HG03175 (cell line): ENCODE results near the gene KRTAP10-11.
"Not testable (repeated sequence)": the region's sequence is repeated elsewhere in the genome, so short reads cannot be mapped to it uniquely, and the experiment has no call there.

Experiments used
- ATAC-seq: cut with Tn5 transposase; IDR thresholded peaks from one replicate; pipeline ENCODE4 v1.9.1; 2021; ENCODE audit warnings: mild to moderate bottlenecking, moderate library complexity; ENCODE audit not compliant: unreplicated experiment

KRTAP10-11 gene

DNA sequence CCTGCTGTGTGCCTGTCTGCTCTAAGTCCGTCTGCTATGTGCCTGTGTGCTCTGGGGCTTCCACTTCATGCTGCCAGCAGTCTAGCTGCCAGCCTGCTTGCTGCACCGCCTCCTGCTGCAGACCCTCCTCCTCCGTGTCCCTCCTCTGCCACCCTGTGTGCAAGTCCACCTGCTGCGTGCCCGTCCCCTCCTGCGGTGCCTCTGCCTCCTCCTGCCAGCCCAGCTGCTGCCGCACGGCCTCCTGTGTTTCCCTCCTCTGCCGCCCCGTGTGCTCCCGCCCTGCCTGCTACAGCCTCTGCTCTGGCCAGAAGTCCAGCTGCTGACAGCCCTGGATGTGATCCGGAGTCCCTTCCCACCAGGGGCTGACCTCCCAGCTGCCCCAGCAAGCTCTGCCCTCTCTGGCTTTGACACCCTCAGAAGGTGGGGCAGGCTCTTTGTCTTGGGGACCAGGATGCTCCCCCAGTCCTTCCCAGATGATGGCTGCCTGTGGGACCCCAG, 8.3 kb upstream of the KRTAP10-11 start:
- not testable (repeated sequence) for ATAC-seq

DNA sequence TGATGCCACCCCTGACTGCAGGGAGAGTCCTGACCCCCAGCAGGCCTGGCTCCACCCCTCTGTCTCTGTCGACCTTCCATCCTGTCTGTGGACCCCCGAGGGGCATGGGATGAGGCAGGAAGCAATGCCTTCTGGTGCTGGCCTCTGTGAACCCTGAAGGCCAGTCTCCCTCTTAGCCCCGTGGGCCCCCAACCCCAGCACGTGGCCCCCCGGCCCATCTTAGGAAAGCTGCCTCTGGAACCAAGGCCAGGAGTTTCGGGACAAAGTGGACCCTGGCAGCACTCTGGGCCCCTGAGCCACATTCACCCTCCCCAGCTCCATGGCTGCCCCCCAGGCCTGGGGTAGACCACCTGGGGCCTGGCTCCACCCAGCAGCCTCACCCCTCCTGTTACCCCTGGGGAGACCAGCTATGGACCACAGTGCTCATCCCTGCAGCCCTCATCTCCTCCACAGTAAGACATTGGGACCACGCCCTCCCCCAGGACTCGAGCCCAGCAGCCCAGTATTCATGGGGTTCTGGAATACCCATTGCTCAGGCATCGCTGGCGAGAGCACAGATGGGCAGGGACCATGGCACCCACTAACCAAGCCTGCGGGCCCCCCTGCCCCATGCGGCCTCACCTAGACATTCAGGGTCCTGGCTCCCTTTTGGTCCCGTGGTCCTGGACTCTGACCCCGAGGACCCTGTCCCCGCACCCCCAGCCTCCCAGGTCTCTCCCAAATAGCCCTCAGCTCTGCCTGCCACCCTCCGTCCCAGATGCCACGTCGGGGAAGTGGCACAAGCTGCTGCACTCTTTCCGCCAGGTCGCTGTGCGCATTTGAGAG, 7.5 kb upstream of the KRTAP10-11 start:
- ATAC-seq = not testable (repeated sequence)

DNA sequence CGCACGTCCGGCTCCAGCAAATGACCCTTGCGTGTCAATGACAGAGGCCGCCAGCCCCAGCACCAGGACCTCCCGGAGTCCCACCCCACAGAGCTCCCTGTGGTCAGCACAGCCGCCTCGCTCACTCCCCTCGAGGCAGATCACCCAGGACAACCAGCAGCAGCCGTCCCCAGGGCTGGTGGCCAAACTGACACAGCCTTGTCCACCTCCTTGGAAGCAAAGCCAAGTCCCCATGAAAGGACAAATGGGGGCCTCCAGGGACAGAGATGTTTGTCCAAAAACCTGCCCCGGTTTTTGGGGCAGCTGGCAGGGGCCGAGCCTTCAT, 6.9 kb upstream of the KRTAP10-11 start:
- ATAC-seq = no peak

DNA sequence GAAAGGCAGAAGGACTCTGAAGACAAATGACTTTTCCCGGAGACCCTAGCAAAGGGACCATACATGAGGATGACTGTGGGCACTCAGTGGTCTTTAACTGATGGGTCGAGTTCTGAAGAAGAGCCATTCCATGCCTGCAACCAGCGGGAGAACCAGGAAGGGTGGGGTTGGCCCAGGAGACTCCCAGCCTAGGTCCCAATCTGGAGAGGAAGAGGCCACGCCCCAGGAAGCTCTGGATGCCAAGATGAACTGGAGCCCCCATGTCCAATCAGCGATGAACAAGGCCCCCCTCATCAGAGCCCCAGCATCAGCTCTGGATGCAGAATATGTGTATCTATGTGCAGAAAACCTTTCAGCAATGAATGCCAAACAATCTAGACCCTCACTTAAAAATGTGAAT, 5.5 kb upstream of the KRTAP10-11 start:
- no peak for ATAC-seq

DNA sequence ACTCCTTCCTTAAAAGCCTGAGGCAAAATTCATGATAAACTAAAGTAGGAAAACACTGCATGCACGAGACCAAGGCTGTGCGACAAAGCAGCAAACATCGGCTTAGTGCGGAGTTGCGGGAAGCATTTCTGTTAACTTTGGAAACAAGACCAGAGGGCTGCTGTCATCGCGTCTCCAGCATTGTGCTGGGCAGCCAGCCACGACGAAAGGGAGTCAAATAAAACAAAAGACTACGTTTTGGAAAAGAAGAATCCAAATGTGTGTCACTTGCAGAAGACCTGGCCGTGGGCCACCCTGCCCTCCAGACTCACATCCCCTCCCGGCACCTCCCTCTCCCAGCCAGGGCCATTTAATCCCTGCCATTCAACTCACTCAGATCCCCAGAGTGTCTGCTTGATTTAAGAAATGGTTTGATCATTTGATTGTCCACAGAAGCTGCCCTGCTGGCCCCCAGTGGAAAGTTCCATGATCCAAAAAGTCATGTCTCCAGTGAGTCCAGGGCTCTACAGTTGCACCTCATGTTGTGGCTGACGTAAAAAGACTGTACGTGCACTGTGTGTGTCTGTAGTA, 2.4 kb upstream of the KRTAP10-11 start:
- no peak for ATAC-seq

DNA sequence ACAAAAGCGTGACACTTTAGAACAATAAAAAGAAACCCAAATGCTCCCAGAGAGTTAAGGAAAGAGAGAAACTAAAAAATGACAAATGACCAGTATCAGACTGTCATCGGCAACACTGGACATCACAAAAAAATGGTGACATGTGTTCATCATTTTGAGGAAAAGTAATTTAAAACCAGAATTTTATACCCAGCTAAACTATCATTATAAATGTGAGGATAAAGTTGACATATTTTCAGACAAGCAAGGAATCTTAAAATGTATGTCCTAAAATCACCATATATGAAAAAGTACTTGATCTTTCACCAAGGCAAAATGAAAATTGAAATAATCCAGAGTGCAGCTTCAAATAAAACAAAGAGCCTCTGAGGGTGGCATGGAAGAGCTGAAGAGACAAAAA, 1.3 kb upstream of the KRTAP10-11 start:
- no peak for ATAC-seq

DNA sequence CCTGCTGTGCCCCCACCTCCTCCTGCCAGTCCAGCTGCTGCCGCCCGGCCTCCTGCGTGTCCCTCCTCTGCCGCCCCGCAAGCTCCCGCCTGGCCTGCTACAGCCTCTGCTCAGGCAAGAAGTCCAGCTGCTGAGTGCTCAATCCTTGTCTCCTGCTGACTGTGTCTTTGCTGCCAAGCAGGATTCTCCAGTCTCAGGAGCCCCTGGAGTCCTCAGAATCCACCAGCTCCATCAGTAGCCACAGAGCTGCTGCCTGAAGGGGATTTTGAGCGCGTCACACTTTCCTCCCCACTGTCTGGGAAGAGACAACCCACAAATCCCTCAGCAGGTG, 973 bp downstream of the KRTAP10-11 start:
- ATAC-seq = no peak

DNA sequence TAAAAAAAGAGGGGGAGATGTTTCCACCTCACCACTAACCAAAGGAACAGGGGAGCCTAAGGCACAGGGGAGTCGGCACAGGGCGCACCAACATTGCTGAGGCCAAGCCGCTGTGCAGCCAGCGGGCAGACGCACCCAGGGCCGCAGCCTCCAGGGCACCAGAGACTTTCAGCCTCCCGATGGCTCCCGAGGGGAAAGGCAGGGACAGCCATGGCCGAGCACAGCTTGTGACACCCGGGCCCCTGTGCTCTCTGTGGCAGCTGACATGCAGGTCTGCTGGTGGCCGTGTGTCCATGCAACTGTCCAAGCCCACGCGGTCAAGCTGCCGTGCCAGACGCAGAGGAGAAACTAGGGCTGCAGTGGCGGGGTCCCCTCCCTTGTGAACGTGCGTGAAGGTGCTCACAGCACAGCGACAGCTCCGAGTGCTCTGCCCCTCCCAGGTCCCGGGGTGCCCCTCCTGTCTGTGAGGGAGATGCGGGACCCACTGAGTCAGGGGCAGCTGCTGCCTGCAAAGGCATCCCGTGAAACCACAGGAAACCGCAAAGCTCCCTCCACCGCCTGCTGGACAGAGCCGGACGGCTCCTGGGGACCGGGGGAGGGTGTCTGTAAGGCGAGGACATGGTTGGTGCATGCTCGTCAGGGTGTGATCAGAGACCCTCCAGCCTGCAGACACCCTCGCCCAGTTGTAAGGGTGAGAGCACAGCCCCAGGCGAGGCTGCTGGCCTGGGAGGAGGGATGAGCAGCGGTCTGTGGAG, 2.5 kb downstream of the KRTAP10-11 start:
- ATAC-seq = no peak

DNA sequence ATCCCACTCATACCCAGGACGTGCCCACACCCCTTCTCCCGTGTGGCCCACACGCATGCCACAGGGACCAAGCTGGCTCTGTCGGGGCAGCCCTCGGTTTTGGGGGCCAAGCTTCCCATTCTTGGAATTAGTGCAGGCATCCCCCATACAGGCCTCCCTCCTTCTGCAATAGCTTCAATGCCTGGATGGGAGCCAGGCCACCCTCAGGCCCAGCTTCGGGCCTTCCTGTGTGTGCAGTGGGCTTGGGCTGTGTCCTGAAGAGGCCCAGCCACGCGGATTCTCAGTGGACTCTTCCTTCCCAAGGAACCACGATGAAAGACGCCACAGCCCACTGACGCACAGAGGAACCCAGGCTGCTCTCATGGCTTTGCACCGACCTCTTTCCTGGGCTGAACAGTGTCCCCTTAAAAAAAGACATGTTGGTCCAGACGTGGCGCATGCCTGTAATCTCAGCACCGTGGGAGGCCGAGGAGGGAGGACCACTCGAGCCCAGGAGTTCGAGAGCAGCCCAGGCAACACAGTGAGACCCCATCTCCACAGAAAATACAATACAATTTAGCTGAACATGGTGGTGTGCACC, 3.4 kb downstream of the KRTAP10-11 start:
- ATAC-seq = no peak

DNA sequence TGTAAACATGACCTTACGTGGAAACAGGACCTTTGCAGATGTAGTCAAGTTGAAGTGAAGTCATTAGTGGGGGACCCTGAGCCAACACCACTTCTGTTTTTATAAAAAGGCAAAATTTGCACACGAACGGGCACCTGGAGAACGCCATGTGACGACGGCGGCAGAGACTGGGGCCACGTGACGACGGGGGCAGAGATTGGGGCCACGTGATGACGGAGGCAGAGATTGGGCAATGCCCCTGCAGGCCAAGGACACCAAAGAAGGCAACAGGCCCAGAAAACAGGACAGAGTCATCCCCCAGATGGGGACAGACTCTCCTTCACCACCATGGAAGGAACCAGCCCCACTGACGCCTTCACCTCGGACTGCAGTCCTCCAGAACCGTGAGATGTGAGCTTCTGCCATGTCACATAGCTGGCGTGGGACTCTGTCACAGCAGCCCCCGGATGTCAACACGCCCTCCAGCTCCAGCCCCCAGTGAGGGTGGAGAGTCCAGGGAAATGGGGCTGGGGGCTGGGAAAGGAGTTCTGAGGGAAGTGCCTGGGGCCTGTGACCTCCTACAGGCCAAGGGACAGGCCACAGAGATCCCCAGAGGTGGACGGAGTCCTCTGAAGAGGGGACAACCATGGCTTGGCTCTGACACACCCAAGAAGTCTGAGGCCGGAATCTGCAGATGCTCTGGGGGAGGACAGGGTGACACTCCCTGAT, 4.2 kb downstream of the KRTAP10-11 start:
- no peak for ATAC-seq

DNA sequence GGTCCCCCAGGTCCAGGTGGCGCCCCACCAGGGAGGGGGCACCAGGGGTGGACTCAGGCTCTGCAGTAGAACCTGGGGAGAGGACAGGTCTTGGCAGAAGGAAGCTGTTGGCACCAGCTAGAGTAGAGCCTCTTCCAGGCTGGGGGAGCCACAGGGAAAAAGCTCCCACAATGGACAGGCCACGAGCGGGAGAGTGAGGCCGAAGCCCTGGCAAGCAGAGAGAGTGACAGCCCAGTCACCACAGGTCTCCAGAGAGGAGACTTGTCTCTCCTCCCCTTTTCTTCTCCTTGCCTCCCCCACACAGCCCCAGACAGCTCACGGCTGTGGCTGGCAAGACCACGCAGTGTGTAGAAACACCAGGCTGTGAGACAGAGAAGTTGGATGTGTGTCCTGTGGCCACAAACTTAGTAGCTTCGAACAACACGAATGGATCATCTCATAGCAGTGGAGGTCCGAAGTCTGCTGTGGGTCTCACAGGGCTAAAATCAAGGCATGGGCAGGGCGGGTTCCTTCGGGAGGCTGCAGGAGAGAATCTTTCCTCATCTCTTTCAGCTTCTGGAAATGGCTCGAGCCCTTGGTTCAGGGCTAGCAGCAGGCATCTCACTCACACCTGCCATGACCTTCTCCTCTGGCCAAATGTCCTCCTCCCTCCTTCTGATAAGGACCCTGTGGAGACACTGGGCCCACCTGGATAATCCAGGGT, 4.9 kb downstream of the KRTAP10-11 start:
- ATAC-seq = no peak

DNA sequence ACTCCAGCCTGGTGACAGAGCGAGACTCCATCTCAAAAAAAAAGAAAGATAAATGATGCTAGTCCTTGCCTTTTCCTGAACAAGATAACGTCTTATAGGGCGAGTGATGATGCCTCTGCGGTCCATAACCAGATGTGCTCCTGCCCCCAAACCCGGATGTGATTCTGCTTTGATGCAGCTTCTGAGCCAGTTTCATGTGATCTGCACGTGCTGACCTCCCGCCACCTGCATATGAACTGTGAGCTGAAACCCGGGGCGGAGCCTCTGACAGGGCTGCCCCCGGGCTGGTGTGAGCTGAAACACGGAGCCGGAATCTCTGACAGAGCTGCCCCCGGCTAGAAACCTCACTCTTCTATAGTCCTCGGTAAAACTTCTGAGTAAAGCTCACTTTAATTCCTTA, 6.9 kb downstream of the KRTAP10-11 start:
- ATAC-seq = no peak

DNA sequence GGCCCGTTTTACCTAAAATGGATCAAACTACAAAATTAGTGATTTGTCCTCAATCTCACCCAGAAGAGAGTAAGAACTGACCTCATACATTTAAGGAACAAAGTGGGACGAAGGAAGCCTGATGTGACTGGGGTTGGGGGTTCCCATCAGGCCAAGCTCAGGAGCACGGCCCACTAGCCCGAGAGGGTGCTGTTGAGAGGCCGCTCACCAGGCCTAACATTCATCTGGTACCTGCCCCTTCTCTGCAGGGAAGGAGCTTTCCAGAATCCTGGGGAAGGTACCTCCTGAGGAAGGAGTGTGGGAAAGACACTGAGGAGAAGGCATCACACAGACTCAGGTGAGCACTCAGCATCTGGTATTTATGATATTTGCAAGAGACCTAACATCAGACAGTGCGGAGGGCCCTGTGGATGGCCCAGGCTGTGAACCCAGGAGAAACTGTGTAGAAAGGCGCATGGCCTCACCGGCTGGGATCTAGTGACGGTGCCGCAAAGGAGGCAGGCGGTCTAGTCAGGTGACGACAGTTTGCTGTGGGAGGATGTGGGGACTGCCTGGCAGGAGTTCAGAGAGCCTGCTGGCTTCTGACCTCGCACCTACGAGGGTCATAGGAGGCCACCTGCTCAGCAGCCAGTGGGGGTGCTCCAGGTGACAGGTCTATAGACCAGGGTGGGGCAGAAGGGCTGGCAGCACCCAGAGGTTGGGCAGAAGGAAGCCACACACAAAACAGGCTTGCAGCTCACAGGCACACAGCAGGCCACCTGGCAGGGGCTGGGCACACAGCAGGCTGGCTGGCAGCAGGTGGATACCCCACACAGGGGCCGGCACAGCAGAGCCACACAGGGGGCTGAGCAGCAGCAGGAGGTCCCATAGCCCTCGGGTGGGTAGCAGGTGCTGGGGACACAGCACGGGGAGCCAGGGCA, 7.7 kb downstream of the KRTAP10-11 start:
- no peak for ATAC-seq

DNA sequence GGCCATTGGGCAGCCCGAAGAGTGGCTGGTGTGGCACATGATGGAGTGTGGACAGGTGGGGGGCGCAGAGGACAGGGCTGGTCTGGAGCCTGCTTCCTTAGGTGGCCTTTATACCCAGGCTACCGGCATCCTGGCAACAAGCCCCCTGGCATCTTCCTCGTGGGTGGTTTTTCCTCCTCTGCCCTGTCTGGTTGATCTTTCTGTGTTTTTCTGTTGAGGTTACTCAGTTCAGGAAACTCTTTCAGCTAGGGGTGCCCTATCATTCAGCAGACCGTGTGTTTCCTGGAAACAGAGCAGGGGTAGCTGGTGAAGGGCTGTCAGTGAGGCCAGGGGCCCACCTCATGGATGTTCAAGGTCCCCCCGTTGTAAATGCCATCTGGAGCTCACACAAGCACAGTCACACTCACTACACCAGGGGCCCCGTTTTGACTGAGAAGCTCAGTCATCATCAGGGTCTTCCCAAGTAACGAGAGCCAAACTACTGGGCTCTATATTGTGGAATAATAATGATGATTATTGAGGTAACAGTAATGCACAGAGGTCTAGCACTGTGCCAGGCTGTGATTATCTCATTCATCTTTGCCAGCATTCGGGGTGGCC, 8.5 kb downstream of the KRTAP10-11 start, which contains the start of gene KRTAP12-4:
TSS of gene KRTAP12-4 (minus strand) at position 84 of the 600 bp plus-strand sequence. CDS start at position 39, 45 bp downstream.
- no peak for ATAC-seq

DNA sequence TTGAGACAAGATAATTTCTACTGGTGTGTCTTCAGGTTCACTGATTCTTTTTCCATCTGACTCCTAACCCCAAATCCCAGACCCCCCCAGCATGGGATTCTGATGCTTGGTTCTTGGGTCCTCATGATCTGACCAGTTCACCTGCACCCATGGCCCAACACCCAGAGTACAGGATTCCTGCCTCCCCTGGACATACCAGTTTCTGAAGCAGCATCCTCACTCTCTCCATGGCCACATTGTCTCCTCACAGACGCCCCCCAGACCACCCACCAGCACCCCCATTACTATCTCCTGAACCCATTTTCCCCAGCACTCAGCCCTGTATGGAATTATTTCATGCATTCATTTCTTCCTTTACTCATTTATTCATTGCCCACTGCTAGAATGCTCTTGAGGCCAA, 10.7 kb downstream of the KRTAP10-11 start:
- no peak for ATAC-seq

DNA sequence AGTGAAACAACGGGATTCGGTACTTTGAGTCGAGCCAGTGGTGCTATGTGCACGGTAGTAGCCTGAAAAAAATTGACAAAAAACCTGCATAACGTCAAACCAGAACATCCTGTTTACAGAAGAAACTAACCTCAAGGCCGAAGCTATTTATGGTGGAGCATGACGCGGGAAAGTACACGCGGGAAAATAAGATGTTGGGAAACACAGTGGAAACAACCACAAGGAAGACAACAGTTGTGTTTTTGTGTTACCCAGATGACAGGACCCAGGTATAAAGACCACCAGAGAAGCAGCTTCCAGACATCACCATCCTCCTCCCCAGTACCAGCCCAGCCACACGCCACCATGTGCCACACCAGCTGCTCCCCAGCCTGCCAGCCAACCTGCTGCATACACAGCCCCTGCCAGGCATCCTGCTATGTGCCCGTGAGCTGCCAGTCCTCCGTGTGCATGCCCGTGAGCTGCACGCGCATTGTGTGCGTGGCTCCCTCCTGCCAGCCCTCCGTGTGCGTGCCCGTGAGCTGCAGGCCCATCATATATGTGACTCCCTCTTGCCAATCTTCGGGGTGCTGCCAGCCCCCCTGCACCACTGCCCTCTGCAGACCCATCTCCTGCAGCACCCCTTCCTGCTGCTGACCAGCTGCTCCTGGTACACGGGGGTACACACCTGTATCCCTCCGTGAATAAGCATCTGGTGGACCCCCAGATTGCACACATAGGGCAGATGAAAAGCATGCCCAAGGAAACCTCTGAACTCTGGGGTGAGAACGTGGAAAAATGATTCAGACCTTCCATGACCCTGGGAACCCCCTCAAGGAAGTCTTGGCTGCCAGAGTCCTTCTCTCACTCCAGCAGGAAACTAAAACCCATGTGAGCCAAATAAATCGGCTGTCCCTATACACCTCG, 11.7 kb downstream of the KRTAP10-11 start, which contains the start of gene KRTAP12-3:
TSS of gene KRTAP12-3 (plus strand) at position 298 of the 906 bp plus-strand sequence. CDS start at position 346, 48 bp downstream.
- no peak for ATAC-seq

DNA sequence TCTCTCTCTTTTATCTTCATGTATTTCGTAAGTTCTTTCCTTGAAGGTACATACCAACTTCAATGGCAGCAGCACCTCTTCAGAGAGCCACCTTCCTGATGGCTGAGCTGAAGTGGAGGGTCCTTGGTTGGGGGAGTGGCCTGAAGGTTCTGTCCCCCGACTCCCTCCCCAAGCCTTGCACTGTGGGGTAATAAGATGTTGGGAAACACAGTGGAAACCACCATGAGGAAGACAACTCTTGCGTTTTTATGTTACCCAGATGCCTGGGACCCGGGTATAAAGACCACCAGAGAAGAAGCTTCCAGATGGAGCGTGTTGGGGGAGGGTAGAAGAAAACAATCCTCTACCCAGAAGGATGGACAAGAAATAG, 12.3 kb downstream of the KRTAP10-11 start:
- no peak for ATAC-seq
